Measurements from ENCODE around the gene DTX2. TPM values are rescaled to one million over a fixed set of nuclear protein-coding genes. Genes with fewer than 3 reads are reported as not detected.
"Not testable (repeated sequence)": the region's sequence is repeated elsewhere in the genome, so short reads cannot be mapped to it uniquely, and the experiment has no call there.

DTX2 gene
- 15.1 to 25.6 TPM (median 22.4 TPM) in 3 replicates for polyA plus RNA-seq
- 18.1 TPM for polyA plus RNA-seq (2011; ENCODE audit: low read depth)
- polyA plus RNA-seq (2011; cell fraction: cytosol; rRNA removed): 17.9 and 29.8 TPM in 2 replicates
- 63.6 and 98.0 TPM in 2 replicates for polyA plus RNA-seq (2011; cell fraction: nucleus; rRNA removed)
- polyA plus RNA-seq (2012; ENCODE audit: low replicate concordance): 28.4 and 35.3 TPM in 2 replicates
- polyA minus RNA-seq: 25.7 to 126 TPM (median 28.5 TPM) in 3 replicates
- 62.7 TPM for polyA minus RNA-seq (2011; cell fraction: cytosol; rRNA and poly(A)+ RNA removed)
- 48.5 and 64.7 TPM in 2 replicates for polyA minus RNA-seq (2011; cell fraction: nucleus; rRNA and poly(A)+ RNA removed)

GRCh38 chr7:76461464-76462101, at the start of gene DTX2:
TSS of gene DTX2 (plus strand) at chr7:76461709. CDS start at chr7:76480510, 18,801 bp downstream.
- H3K9me3 ChIP-seq (ENCODE audit: control insufficient read depth, low read depth, low read length); H2AFZ ChIP-seq (ENCODE audit: control insufficient read depth, low read length); dilution Hi-C loops (cut with MboI; ENCODE audit: extremely low pct_ligation_motif_present, low sequenced_read_pairs); H3K4me1 ChIP-seq (ENCODE audit: control insufficient read depth, extremely low read depth, insufficient read depth, low read length); H3K9me1 ChIP-seq (ENCODE audit: control insufficient read depth, extremely low read depth, insufficient read depth, low read length); H3K36me3 ChIP-seq (ENCODE audit: control insufficient read depth in 2 of 2, extremely low read depth in 1 of 2, insufficient read depth in 2 of 2, low read length in 2 of 2); FAIRE-seq; H3K4me2 ChIP-seq (ENCODE audit: control insufficient read depth, extremely low read depth, insufficient read depth, low read depth, low read length); DNase-seq (ENCODE audit: low read depth, low spot score); H4K20me1 ChIP-seq (ENCODE audit: control insufficient read depth, extremely low read depth, insufficient read depth, low read length); H3K27me3 ChIP-seq (ENCODE audit: control insufficient read depth, extremely low read depth, insufficient read depth, low read length); H3K27ac ChIP-seq (ENCODE audit: control insufficient read depth, insufficient read depth, low read length): not testable (repeated sequence)
- peak within 1 kb of the TSS; percentile 56 for H3K9ac ChIP-seq (ENCODE audit: control insufficient read depth, extremely low read depth, insufficient read depth, low read length)
- H3K79me2 ChIP-seq (ENCODE audit: control insufficient read depth, insufficient read depth, low read length): peaks cover 10% of the 10 kb centered on the region
- H3K4me3 ChIP-seq (ENCODE audit: control insufficient read depth in 2 of 3, extremely low read depth in 1 of 3, insufficient read depth in 2 of 3, low read depth in 1 of 3, low read length in 3 of 3): peak within 1 kb of the TSS in 2 of 3 experiments; percentile 44 to 49

GRCh38 chr7:76412249-76412648, 49.3 kb upstream of the DTX2 start:
- H3K36me3 ChIP-seq (ENCODE audit: control insufficient read depth in 2 of 2, extremely low read depth in 1 of 2, insufficient read depth in 2 of 2, low read length in 2 of 2): no peaks in the 10 kb centered on the region
- no peak overlapping the region for H3K4me2 ChIP-seq (ENCODE audit: control insufficient read depth, extremely low read depth, insufficient read depth, low read depth, low read length)
- no peak overlapping the region for H3K4me3 ChIP-seq (ENCODE audit: control insufficient read depth in 2 of 3, extremely low read depth in 1 of 3, insufficient read depth in 2 of 3, low read depth in 1 of 3, low read length in 3 of 3)
- FAIRE-seq (no peak), DNase-seq (ENCODE audit: low read depth, low spot score) (no peak)
- no peaks in the 10 kb centered on the region for H3K9me3 ChIP-seq (ENCODE audit: control insufficient read depth, low read depth, low read length)
- no peaks in the 10 kb centered on the region for H4K20me1 ChIP-seq (ENCODE audit: control insufficient read depth, extremely low read depth, insufficient read depth, low read length)
- H3K27ac ChIP-seq (ENCODE audit: control insufficient read depth, insufficient read depth, low read length): no peak overlapping the region
- dilution Hi-C loops (cut with MboI; ENCODE audit: extremely low pct_ligation_motif_present, low sequenced_read_pairs): no loop called here
- no peaks in the 10 kb centered on the region for H3K4me1 ChIP-seq (ENCODE audit: control insufficient read depth, extremely low read depth, insufficient read depth, low read length)
- no peak overlapping the region for H2AFZ ChIP-seq (ENCODE audit: control insufficient read depth, low read length)
- no peak overlapping the region for H3K9ac ChIP-seq (ENCODE audit: control insufficient read depth, extremely low read depth, insufficient read depth, low read length)
- H3K9me1 ChIP-seq (ENCODE audit: control insufficient read depth, extremely low read depth, insufficient read depth, low read length): no peaks in the 10 kb centered on the region
- TF ChIP-seq CTCF (optimal IDR thresholded peaks at IDR 0.05 in 1 of 3, IDR thresholded peaks at IDR 0.05 in 1 of 3, conservative IDR thresholded peaks at IDR 0.05 in 1 of 3; ENCODE audit: extremely low read depth in 1 of 3, insufficient read depth in 2 of 3, low read length in 3 of 3) (no peak), EZH2 (IDR thresholded peaks at IDR 0.05; ENCODE audit: low read length) (no peak)
- no peaks in the 10 kb centered on the region for H3K79me2 ChIP-seq (ENCODE audit: control insufficient read depth, insufficient read depth, low read length)
- no peaks in the 10 kb centered on the region for H3K27me3 ChIP-seq (ENCODE audit: control insufficient read depth, extremely low read depth, insufficient read depth, low read length)

- H3K9ac ChIP-seq (ENCODE audit: control insufficient read depth, extremely low read depth, insufficient read depth, low read length); dilution Hi-C loops (cut with MboI; ENCODE audit: extremely low pct_ligation_motif_present, low sequenced_read_pairs); FAIRE-seq; H3K27me3 ChIP-seq (ENCODE audit: control insufficient read depth, extremely low read depth, insufficient read depth, low read length); H3K4me1 ChIP-seq (ENCODE audit: control insufficient read depth, extremely low read depth, insufficient read depth, low read length); H3K4me3 ChIP-seq (ENCODE audit: control insufficient read depth in 2 of 3, extremely low read depth in 1 of 3, insufficient read depth in 2 of 3, low read depth in 1 of 3, low read length in 3 of 3); H3K9me1 ChIP-seq (ENCODE audit: control insufficient read depth, extremely low read depth, insufficient read depth, low read length); H3K4me2 ChIP-seq (ENCODE audit: control insufficient read depth, extremely low read depth, insufficient read depth, low read depth, low read length); H3K27ac ChIP-seq (ENCODE audit: control insufficient read depth, insufficient read depth, low read length); H4K20me1 ChIP-seq (ENCODE audit: control insufficient read depth, extremely low read depth, insufficient read depth, low read length); H3K36me3 ChIP-seq (ENCODE audit: control insufficient read depth in 2 of 2, extremely low read depth in 1 of 2, insufficient read depth in 2 of 2, low read length in 2 of 2); H3K79me2 ChIP-seq (ENCODE audit: control insufficient read depth, insufficient read depth, low read length); H3K9me3 ChIP-seq (ENCODE audit: control insufficient read depth, low read depth, low read length); DNase-seq (ENCODE audit: low read depth, low spot score); H2AFZ ChIP-seq (ENCODE audit: control insufficient read depth, low read length): not testable (repeated sequence)
Measured at GRCh38 chr7:76417654-76418310, 43.7 kb upstream of the DTX2 start.

DNA sequence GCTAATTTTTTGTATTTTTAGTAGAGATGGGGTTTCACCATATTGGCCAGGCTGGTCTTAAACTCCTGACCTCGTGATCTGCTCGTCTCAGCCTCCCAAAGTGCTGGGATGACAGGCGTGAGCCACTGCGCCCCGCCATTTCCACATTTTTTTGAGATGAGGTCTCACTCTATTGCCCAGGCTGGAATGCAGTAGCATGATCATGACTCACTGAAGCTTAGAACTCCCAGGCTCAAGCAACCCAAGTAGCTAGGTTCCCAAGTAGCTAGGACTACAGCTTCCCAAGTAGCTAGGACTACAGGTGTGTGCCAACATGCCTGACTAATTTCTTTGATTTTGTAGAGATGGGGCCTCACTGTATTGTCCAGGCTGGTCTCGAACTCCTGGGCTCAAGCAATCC, 40.4 kb upstream of the DTX2 start:
- dilution Hi-C loops (cut with MboI; ENCODE audit: extremely low pct_ligation_motif_present, low sequenced_read_pairs); H3K9me1 ChIP-seq (ENCODE audit: control insufficient read depth, extremely low read depth, insufficient read depth, low read length); H3K27me3 ChIP-seq (ENCODE audit: control insufficient read depth, extremely low read depth, insufficient read depth, low read length); H2AFZ ChIP-seq (ENCODE audit: control insufficient read depth, low read length); H3K79me2 ChIP-seq (ENCODE audit: control insufficient read depth, insufficient read depth, low read length); H4K20me1 ChIP-seq (ENCODE audit: control insufficient read depth, extremely low read depth, insufficient read depth, low read length); H3K9me3 ChIP-seq (ENCODE audit: control insufficient read depth, low read depth, low read length); H3K4me2 ChIP-seq (ENCODE audit: control insufficient read depth, extremely low read depth, insufficient read depth, low read depth, low read length); H3K36me3 ChIP-seq (ENCODE audit: control insufficient read depth in 2 of 2, extremely low read depth in 1 of 2, insufficient read depth in 2 of 2, low read length in 2 of 2); H3K4me3 ChIP-seq (ENCODE audit: control insufficient read depth in 2 of 3, extremely low read depth in 1 of 3, insufficient read depth in 2 of 3, low read depth in 1 of 3, low read length in 3 of 3): not testable (repeated sequence)
- peak overlapping the region; percentile 42 for H3K9ac ChIP-seq (ENCODE audit: control insufficient read depth, extremely low read depth, insufficient read depth, low read length)
- FAIRE-seq (peak; percentile 86), DNase-seq (ENCODE audit: low read depth, low spot score) (peak; percentile 99)
- H3K27ac ChIP-seq (ENCODE audit: control insufficient read depth, insufficient read depth, low read length): peak overlapping the region; percentile 99
- H3K4me1 ChIP-seq (ENCODE audit: control insufficient read depth, extremely low read depth, insufficient read depth, low read length): peaks cover 27% of the 10 kb centered on the region
